Peyer's patch (tissue), 4 donors: Measurements from ENCODE around the gene CGB7.
"Not testable (repeated sequence)": the region's sequence is repeated elsewhere in the genome, so short reads cannot be mapped to it uniquely, and the experiment has no call there.

Experiments
- POLR2A ChIP-seq, 2 donors: fragments of 450-650 bp; IDR thresholded peaks; one replicate each; pipeline ENCODE4 v1.5.1; 2017; ENCODE audit warnings: antibody characterized with exemption in 2 of 2, mild to moderate bottlenecking in 2 of 2, moderate library complexity in 2 of 2
- TF ChIP-seq, protein P1 (sequence below), 6 experiments: fragments of 450-650 bp in 4 of 6; fragments of 200-600 bp in 2 of 6; sonication (generic) in 1 of 6; IDR thresholded peaks; one replicate each; pipeline ENCODE4 v1.5.1; 2017 to 2019; ENCODE audit warnings: antibody characterized with exemption in 6 of 6, mild to moderate bottlenecking in 3 of 6, moderate library complexity in 1 of 6

DNA sequence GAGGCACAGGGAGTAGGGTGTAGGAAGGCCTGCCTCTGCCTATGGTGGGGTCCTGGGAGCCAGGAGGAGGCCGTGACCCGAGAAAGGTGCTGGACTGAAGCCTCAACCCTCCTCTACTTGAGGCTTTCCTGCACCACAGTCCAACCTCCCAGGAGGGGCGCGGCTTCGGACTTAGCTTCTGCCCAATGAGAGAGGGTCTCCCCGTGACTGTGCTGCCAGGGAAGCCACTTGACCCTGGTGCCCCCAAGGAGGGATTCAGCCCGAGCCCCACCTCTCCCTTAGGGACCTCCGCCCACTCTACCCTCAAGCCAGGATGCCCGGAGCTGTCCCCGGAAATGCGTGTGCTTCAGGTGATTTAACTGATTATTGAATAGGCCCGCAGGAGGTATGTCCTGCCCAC lies 8.5 kb downstream of the CGB7 start, which contains the start of gene CGB8:
- TF ChIP-seq, protein P1, sequence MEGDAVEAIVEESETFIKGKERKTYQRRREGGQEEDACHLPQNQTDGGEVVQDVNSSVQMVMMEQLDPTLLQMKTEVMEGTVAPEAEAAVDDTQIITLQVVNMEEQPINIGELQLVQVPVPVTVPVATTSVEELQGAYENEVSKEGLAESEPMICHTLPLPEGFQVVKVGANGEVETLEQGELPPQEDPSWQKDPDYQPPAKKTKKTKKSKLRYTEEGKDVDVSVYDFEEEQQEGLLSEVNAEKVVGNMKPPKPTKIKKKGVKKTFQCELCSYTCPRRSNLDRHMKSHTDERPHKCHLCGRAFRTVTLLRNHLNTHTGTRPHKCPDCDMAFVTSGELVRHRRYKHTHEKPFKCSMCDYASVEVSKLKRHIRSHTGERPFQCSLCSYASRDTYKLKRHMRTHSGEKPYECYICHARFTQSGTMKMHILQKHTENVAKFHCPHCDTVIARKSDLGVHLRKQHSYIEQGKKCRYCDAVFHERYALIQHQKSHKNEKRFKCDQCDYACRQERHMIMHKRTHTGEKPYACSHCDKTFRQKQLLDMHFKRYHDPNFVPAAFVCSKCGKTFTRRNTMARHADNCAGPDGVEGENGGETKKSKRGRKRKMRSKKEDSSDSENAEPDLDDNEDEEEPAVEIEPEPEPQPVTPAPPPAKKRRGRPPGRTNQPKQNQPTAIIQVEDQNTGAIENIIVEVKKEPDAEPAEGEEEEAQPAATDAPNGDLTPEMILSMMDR (IDR thresholded peaks at IDR 0.05) = not testable (repeated sequence)
- TF ChIP-seq POLR2A (IDR thresholded peaks at IDR 0.05) = not testable (repeated sequence)
